Progenitor cell of endocrine pancreas (in vitro differentiated cells): Measurements from ENCODE around the gene ADGRE1. TPM values are rescaled to one million over a fixed set of nuclear protein-coding genes. Genes with fewer than 3 reads are reported as not detected.

Source experiments
- DNase-seq: peaks from one replicate; pipeline ENCODE4 v3.0.0; 2021; ENCODE audit warnings: low spot score; ENCODE audit not compliant: unreplicated experiment
- H3K27ac Mint-ChIP-seq: 2 replicates; pipeline ENCODE4 v1.8.0; 2021; ENCODE audit warnings: mild to moderate bottlenecking, moderate library complexity, mixed read lengths
- H3K27me3 Mint-ChIP-seq: 2 replicates; pipeline ENCODE4 v1.8.0; 2021; ENCODE audit warnings: mixed read lengths
- H3K36me3 Mint-ChIP-seq: 2 replicates; pipeline ENCODE4 v1.8.0; 2022; ENCODE audit warnings: mixed read lengths; ENCODE audit not compliant: insufficient read depth
- H3K4me1 Mint-ChIP-seq: 2 replicates; pipeline ENCODE4 v1.8.0; 2021; ENCODE audit warnings: low read depth, mixed read lengths
- H3K4me3 Mint-ChIP-seq: 2 replicates; pipeline ENCODE4 v1.8.0; 2021; ENCODE audit warnings: low read depth, mild to moderate bottlenecking, moderate library complexity, mixed read lengths
- H3K9me3 Mint-ChIP-seq: 2 replicates; pipeline ENCODE4 v1.8.0; 2021; ENCODE audit warnings: low read depth, mixed read lengths
- total RNA-seq: library from RNA; stranded (reverse); gene quantifications from 2 replicates; pipeline ENCODE4 v1.2.1, GENCODE V29; 2021
- TF ChIP-seq, protein P1 (sequence below): fragments of 200-600 bp; sonication (generic); IDR thresholded peaks from one replicate; pipeline ENCODE4 v1.5.0; 2021; ENCODE audit warnings: antibody characterized with exemption, mild to moderate bottlenecking; ENCODE audit not compliant: unreplicated experiment

ADGRE1 gene
- total RNA-seq, 1 donor from 2014 or later: not detected

DNA sequence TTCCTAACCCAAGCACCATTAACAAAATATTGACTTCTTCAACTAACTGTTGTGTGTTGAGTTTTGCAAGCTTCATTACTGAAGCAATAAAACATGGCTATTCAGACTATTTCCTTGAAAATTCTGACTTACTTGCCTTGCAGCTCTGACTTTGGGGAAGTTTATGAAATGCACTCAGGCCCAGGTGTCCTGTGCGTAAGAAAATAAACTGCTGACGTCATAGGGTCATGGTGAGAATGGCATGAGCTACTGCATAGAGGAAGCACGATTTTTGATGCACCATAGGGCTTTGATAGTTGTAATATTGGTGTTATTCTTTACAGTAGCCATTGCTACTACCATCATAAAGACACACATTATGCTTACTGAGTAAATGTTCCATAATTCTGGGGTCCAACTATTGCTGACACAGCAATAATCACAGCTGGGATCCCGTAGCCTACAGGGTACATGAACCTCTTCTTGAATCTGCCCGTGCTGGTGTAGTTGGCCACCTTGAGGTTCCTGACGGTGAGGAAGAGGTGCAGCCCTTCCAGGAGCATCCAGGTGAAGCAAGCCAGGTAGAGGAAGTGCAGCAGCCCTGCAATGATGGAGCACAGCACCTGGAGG lies 76.0 kb downstream of the ADGRE1 start:
- peaks cover 40% of the 10 kb centered on the region for H3K9me3 Mint-ChIP-seq
- H3K4me1 Mint-ChIP-seq: no peaks in the 10 kb centered on the region
- no peaks in the 10 kb centered on the region for H3K27me3 Mint-ChIP-seq
- peaks cover 3% of the 10 kb centered on the region for H3K36me3 Mint-ChIP-seq
- DNase-seq: no peak
- H3K27ac Mint-ChIP-seq: no peak overlapping the region
- no peak overlapping the region for H3K4me3 Mint-ChIP-seq
- TF ChIP-seq, protein P1, sequence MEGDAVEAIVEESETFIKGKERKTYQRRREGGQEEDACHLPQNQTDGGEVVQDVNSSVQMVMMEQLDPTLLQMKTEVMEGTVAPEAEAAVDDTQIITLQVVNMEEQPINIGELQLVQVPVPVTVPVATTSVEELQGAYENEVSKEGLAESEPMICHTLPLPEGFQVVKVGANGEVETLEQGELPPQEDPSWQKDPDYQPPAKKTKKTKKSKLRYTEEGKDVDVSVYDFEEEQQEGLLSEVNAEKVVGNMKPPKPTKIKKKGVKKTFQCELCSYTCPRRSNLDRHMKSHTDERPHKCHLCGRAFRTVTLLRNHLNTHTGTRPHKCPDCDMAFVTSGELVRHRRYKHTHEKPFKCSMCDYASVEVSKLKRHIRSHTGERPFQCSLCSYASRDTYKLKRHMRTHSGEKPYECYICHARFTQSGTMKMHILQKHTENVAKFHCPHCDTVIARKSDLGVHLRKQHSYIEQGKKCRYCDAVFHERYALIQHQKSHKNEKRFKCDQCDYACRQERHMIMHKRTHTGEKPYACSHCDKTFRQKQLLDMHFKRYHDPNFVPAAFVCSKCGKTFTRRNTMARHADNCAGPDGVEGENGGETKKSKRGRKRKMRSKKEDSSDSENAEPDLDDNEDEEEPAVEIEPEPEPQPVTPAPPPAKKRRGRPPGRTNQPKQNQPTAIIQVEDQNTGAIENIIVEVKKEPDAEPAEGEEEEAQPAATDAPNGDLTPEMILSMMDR: no peak

DNA sequence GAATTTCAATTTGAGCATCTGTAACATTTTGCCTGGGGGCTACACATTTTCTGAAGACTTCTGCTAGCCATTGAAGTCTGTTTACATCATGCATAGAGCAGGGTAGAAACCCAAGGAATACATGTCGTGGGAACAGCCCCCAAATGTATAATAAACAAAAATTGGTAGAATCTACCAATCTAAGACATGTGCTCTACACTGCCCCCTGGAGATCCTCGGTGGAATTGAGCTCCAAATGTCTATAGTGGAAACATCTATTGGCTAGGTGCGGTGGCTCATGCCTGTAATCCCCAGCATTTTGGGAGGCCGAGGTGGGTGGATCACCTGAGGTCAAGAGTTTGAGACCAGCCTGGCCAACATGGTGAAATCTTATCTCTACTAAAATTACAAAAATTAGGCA lies 76.6 kb downstream of the ADGRE1 start:
- TF ChIP-seq, protein P1: peak; percentile 11
- DNase-seq: no peak
- no peak overlapping the region for H3K4me3 Mint-ChIP-seq
- H3K4me1 Mint-ChIP-seq: no peaks in the 10 kb centered on the region
- H3K9me3 Mint-ChIP-seq: peaks cover 37% of the 10 kb centered on the region
- no peaks in the 10 kb centered on the region for H3K27me3 Mint-ChIP-seq
- H3K27ac Mint-ChIP-seq: no peak overlapping the region
- peaks cover 2% of the 10 kb centered on the region for H3K36me3 Mint-ChIP-seq

DNA sequence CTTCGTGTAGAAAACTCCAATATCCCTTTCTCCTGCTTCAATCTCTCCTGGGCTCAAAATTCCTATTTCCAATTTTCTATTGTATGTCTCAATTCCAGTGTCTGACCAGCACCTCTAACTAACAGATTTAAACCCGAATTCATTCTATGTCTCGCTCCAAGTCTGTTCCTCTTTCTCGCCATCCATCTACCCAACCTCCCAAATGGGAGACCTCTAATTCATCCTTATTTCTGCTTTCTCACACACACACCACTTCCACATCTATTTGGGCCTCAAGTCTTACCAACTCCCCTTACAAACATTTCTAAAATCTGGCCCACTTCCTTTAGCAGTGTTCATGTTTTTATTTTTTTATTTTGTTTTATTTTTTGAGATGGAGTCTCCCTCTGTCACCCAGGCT lies 80.6 kb downstream of the ADGRE1 start:
- Mint-ChIP-seq H3K27me3 (no peaks in the 10 kb centered on the region), H3K9me3 (peaks cover 37% of the 10 kb centered on the region)

DNA sequence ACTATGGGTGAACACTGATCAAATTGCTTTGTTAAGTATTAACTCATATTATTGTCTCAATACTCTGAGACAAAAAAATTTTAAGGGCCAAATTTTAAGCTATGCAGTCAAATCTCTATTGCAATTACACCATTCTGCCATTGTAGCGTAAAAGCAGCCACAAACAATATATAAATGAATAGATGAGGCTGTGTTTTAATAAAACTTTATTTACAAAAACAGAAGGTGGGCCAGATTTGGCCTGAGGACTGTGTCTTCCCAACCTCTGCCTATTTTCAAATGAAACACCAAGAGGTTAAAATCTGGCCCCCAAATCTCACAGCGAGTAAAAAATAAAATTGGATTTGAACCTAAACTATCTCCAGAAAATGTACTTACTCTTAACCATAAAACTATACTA lies 82.1 kb downstream of the ADGRE1 start:
- DNase-seq: no peak
- TF ChIP-seq, protein P1: no peak
- Mint-ChIP-seq H3K9me3 (peaks cover 39% of the 10 kb centered on the region), H3K36me3 (no peaks in the 10 kb centered on the region), H3K27ac (no peak overlapping the region), H3K27me3 (no peaks in the 10 kb centered on the region), H3K4me1 (no peaks in the 10 kb centered on the region), H3K4me3 (no peak overlapping the region)

More for the DNA sequence above, 80.6 kb downstream of the ADGRE1 start:
- TF ChIP-seq, protein P1: no peak
- Mint-ChIP-seq H3K4me1 (no peaks in the 10 kb centered on the region), H3K4me3 (no peak overlapping the region), H3K36me3 (peaks cover 2% of the 10 kb centered on the region), H3K27ac (no peak overlapping the region)
- DNase-seq: no peak

DNA sequence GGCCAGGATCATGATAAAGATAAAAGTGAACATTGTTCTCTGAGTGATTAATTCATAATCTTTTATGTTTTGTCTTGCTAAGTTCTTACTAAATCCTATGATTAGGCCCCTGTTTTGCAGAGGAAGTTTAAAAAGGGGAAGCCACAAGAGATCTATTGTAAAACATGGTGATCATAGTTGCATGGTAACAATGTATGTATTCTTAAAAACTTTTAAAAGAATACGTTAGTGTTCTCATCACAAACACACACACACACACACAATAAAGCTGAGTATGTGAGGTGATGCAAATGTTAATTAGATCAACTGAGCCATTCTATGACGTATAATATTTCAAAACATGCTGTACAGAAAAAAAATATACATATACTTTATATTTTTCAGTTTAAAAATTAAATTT lies 82.6 kb downstream of the ADGRE1 start:
- TF ChIP-seq, protein P1: no peak
- H3K9me3 Mint-ChIP-seq: peaks cover 39% of the 10 kb centered on the region
- no peaks in the 10 kb centered on the region for H3K4me1 Mint-ChIP-seq
- H3K36me3 Mint-ChIP-seq: no peaks in the 10 kb centered on the region
- no peak overlapping the region for H3K4me3 Mint-ChIP-seq
- no peak for DNase-seq
- no peaks in the 10 kb centered on the region for H3K27me3 Mint-ChIP-seq
- no peak overlapping the region for H3K27ac Mint-ChIP-seq
